Neural progenitor cell (in vitro differentiated cells): ENCODE data around the gene LRFN5.

Experiments used
- EZH2 ChIP-seq: fragments of 200-600 bp; sonication (generic); IDR thresholded peaks from 2 replicates; pipeline ENCODE4 v1.6.1; 2017; ENCODE audit warnings: antibody characterized with exemption, mild to moderate bottlenecking, moderate library complexity
- TF ChIP-seq, protein P1 (sequence below): fragments of 200-600 bp; sonication (generic); IDR thresholded peaks from 2 replicates; pipeline ENCODE4 v1.5.1; 2017; ENCODE audit warnings: antibody characterized with exemption, mild to moderate bottlenecking

DNA sequence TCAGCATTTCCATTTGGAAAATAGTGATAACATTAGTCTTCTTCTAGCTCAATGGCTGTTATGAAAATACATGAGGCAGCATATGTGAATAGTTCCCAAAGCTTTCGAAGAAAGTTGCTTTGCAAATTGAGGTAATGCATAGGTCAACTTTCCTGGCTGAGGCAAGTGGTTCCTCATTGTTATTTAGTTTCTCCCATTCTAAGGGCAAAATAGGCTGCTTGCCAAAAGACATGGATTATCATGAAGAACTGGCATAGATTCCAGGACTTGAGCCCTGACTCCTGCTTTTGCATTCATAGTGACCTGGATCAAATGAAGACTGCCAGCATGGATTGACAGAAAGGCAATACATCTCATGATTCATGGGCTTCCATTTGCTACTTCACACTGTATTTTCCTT, 35.7 kb downstream of the LRFN5 start:
- TF ChIP-seq, protein P1, sequence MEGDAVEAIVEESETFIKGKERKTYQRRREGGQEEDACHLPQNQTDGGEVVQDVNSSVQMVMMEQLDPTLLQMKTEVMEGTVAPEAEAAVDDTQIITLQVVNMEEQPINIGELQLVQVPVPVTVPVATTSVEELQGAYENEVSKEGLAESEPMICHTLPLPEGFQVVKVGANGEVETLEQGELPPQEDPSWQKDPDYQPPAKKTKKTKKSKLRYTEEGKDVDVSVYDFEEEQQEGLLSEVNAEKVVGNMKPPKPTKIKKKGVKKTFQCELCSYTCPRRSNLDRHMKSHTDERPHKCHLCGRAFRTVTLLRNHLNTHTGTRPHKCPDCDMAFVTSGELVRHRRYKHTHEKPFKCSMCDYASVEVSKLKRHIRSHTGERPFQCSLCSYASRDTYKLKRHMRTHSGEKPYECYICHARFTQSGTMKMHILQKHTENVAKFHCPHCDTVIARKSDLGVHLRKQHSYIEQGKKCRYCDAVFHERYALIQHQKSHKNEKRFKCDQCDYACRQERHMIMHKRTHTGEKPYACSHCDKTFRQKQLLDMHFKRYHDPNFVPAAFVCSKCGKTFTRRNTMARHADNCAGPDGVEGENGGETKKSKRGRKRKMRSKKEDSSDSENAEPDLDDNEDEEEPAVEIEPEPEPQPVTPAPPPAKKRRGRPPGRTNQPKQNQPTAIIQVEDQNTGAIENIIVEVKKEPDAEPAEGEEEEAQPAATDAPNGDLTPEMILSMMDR = no peak
- TF ChIP-seq EZH2 = no peak
